ENCODE data around the gene RGL2. TPM values are rescaled to one million over a fixed set of nuclear protein-coding genes. Genes with fewer than 3 reads are reported as not detected.
"Not testable (repeated sequence)": the region's sequence is repeated elsewhere in the genome, so short reads cannot be mapped to it uniquely, and the experiment has no call there.

RGL2 gene
- total RNA-seq, 1 experiment from 2014 or later, result 71.3 TPM

- no peaks in the 10 kb centered on the region for H3K27me3 ChIP-seq (replicated peaks; ENCODE audit: control insufficient read depth, insufficient read depth, low read length)
- no peaks in the 10 kb centered on the region for H3K27me3 Mint-ChIP-seq (ENCODE audit: insufficient read depth, unreplicated experiment)
- no peak for TF ChIP-seq CTCF (IDR thresholded peaks at IDR 0.05; ENCODE audit: insufficient read depth in 1 of 2, low read depth in 1 of 2, low read length in 1 of 2, severe bottlenecking in 1 of 2, unreplicated experiment in 1 of 2)
- CTCF ChIA-PET, result interaction anchor here (0.6 to 1.3 kb wide), 6 partner anchors 22 to 232 kb away, joined by 3 to 21 read pairs (median 4); partner anchors contain the start of genes CUTA, RGL2 and ZBTB22
- POLR2A ChIA-PET, result interaction anchor here (0.6 to 2.3 kb wide), 11 partner anchors 12 to 300 kb away, joined by 3 to 17 read pairs (median 7); partner anchors contain the start of genes CUTA, PFDN6, WDR46 and ZBTB22
- no peaks in the 10 kb centered on the region for H3K9me3 ChIP-seq
- H3K36me3 Mint-ChIP-seq (ENCODE audit: insufficient read depth, unreplicated experiment), result peaks cover 55% of the 10 kb centered on the region
- peaks cover 9% of the 10 kb centered on the region for H3K36me3 ChIP-seq (ENCODE audit: control insufficient read depth, insufficient read depth, low read length)
- peak; percentile 93 to 97 for DNase-seq
- TSS peak; percentile 83 for BruUV-seq (replicated peaks)
- H3K4me3 ChIP-seq (ENCODE audit: low read depth, low read length), result peak within 1 kb of the TSS; percentile 56
- H3K4me3 Mint-ChIP-seq (ENCODE audit: unreplicated experiment), result peak within 1 kb of the TSS; percentile 95
- H3K4me1 ChIP-seq, result peaks cover 18% of the 10 kb centered on the region
- H3K9me3 Mint-ChIP-seq (ENCODE audit: unreplicated experiment), result no peaks in the 10 kb centered on the region
- H3K4me1 Mint-ChIP-seq (ENCODE audit: low read depth, unreplicated experiment), result peaks cover 24% of the 10 kb centered on the region
- intact Hi-C loops (cut with micrococcal nuclease; ENCODE audit: unreplicated experiment), result loop anchor here (1.0 kb wide), 1 partner anchor 22 kb away; no protein-coding TSS in a partner anchor
- peak within 1 kb of the TSS; percentile 100 for H3K27ac Mint-ChIP-seq (ENCODE audit: unreplicated experiment)
These were observed 27.1 kb downstream of the RGL2 start, which contains the start of the genes RPS18 and VPS52 for GRCh38 chr6:33271468-33272274. RPS18 (plus strand) TSS chr6:33272075; CDS start chr6:33272120, 45 bp downstream. VPS52 (minus strand) TSS chr6:33271876; CDS start chr6:33271675, 201 bp downstream.

- Mint-ChIP-seq H3K36me3 (ENCODE audit: insufficient read depth, unreplicated experiment) (peaks cover 49% of the 10 kb centered on the region), H3K4me3 (ENCODE audit: unreplicated experiment) (peak overlapping the region; percentile 95), H3K27ac (ENCODE audit: unreplicated experiment) (peak overlapping the region; percentile 100), H3K4me1 (ENCODE audit: low read depth, unreplicated experiment) (peaks cover 24% of the 10 kb centered on the region), H3K27me3 (ENCODE audit: insufficient read depth, unreplicated experiment) (no peaks in the 10 kb centered on the region), H3K9me3 (ENCODE audit: unreplicated experiment) (no peaks in the 10 kb centered on the region)
- no peak for DNase-seq
- Histone ChIP-seq H3K36me3 (ENCODE audit: control insufficient read depth, insufficient read depth, low read length) (peaks cover 7% of the 10 kb centered on the region), H3K27me3 (replicated peaks; ENCODE audit: control insufficient read depth, insufficient read depth, low read length) (no peaks in the 10 kb centered on the region), H3K4me3 (ENCODE audit: low read depth, low read length) (peak overlapping the region; percentile 51), H3K9me3 (no peaks in the 10 kb centered on the region), H3K4me1 (peaks cover 18% of the 10 kb centered on the region)
- no peak for TF ChIP-seq CTCF (IDR thresholded peaks at IDR 0.05; ENCODE audit: insufficient read depth in 1 of 2, low read depth in 1 of 2, low read length in 1 of 2, severe bottlenecking in 1 of 2, unreplicated experiment in 1 of 2)
- CTCF ChIA-PET, result interaction anchor here (0.9 to 1.3 kb wide), 4 partner anchors 22 to 147 kb away, joined by 3 to 4 read pairs (median 4); partner anchors contain the start of genes CUTA and RGL2
- no TSS peak for BruUV-seq (replicated peaks)
- POLR2A ChIA-PET, result interaction anchor here (0.8 to 2.3 kb wide), 5 partner anchors 18 to 299 kb away, joined by 3 to 17 read pairs (median 11); partner anchors contain the start of genes PFDN6, WDR46 and ZBTB22
- intact Hi-C loops (cut with micrococcal nuclease; ENCODE audit: unreplicated experiment), result loop anchor here (1.0 kb wide), 1 partner anchor 22 kb away; no protein-coding TSS in a partner anchor
These were observed 27.6 kb downstream of the RGL2 start for GRCh38 chr6:33271117-33271467.

DNA sequence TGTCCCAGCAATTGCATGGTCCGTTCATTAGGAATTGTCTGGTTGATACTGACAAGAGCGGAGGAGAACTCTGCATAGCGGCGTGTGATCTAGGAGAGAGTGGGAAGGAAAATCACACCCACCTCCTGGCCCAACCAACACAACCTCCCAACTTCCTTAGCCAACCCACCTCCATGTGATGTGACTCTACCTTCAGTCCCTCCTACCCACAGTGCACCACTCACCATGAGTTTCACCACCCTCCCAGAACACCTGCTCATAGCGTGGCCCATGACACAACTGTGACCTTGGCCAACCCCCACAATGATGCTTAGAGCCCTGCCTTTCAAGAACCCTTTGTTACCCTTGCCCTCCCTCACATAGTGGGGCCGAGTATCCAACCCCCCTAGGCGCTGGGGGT is 34.7 kb downstream of the RGL2 start:
- BruUV-seq (replicated peaks), result no TSS peak
- POLR2A ChIA-PET, result no interaction called here
- Histone ChIP-seq H3K9me3 (no peaks in the 10 kb centered on the region), H3K27me3 (replicated peaks; ENCODE audit: control insufficient read depth, insufficient read depth, low read length) (no peaks in the 10 kb centered on the region), H3K4me1 (peaks cover 4% of the 10 kb centered on the region; the same call in 1 of the 2 replicates), H3K36me3 (ENCODE audit: control insufficient read depth, insufficient read depth, low read length) (no peaks in the 10 kb centered on the region; the same call in none of the 2 replicates), H3K4me3 (ENCODE audit: low read depth, low read length) (no peak overlapping the region)
- no peaks in the 10 kb centered on the region for H3K27me3 Mint-ChIP-seq (ENCODE audit: insufficient read depth, unreplicated experiment)
- no peaks in the 10 kb centered on the region for H3K9me3 Mint-ChIP-seq (ENCODE audit: unreplicated experiment)
- DNase-seq, result no peak
- H3K36me3 Mint-ChIP-seq (ENCODE audit: insufficient read depth, unreplicated experiment), result peaks cover 36% of the 10 kb centered on the region
- H3K27ac Mint-ChIP-seq (ENCODE audit: unreplicated experiment), result no peak overlapping the region
- TF ChIP-seq CTCF (IDR thresholded peaks at IDR 0.05; ENCODE audit: insufficient read depth in 1 of 2, low read depth in 1 of 2, low read length in 1 of 2, severe bottlenecking in 1 of 2, unreplicated experiment in 1 of 2), result no peak
- intact Hi-C loops (cut with micrococcal nuclease; ENCODE audit: unreplicated experiment), result no loop called here
- CTCF ChIA-PET, result interaction anchor here (0.6 kb wide), 1 partner anchor 1528 kb away, joined by 3 read pairs; no protein-coding TSS in a partner anchor
- H3K4me1 Mint-ChIP-seq (ENCODE audit: low read depth, unreplicated experiment), result no peaks in the 10 kb centered on the region
- H3K4me3 Mint-ChIP-seq (ENCODE audit: unreplicated experiment), result no peak overlapping the region

GRCh38 chr6:33262490-33262889 is 36.3 kb downstream of the RGL2 start:
- CTCF ChIA-PET, result interaction anchor here (0.6 kb wide), 1 partner anchor 13 kb away, joined by 4 read pairs; no protein-coding TSS in a partner anchor
- DNase-seq; H3K4me3 ChIP-seq (ENCODE audit: low read depth, low read length); H3K4me1 Mint-ChIP-seq (ENCODE audit: low read depth, unreplicated experiment); H3K27ac Mint-ChIP-seq (ENCODE audit: unreplicated experiment); H3K4me3 Mint-ChIP-seq (ENCODE audit: unreplicated experiment); H3K9me3 ChIP-seq; POLR2A ChIA-PET; H3K27me3 ChIP-seq (replicated peaks; ENCODE audit: control insufficient read depth, insufficient read depth, low read length); H3K36me3 ChIP-seq (ENCODE audit: control insufficient read depth, insufficient read depth, low read length); H3K27me3 Mint-ChIP-seq (ENCODE audit: insufficient read depth, unreplicated experiment); intact Hi-C loops (cut with micrococcal nuclease; ENCODE audit: unreplicated experiment); BruUV-seq (replicated peaks); H3K9me3 Mint-ChIP-seq (ENCODE audit: unreplicated experiment); H3K4me1 ChIP-seq: not testable (repeated sequence)
- H3K36me3 Mint-ChIP-seq (ENCODE audit: insufficient read depth, unreplicated experiment), result peaks cover 41% of the 10 kb centered on the region

Data from Caco-2 (cell line).